ENCODE data around the gene WDR43.

DNA sequence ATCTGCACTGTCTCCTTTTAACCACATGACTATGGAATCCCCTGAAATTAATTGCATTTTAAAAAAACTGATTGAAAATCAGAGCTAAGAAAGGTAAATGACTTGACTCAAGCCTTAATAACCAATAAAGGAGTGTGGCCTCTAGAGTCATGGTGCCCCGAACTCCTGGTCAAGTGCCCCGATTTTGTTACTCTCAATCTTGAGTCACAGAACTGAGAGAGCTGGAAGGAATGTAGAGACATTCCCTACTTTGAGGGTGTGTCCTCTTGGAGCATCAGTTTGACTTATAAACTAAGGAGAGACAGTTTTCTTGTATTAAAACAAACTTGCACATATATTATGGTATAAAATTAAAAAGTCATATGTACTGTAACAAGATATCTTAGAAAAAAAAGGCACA, 2.4 kb downstream of the WDR43 start:
- TF ChIP-seq CTCF (IDR thresholded peaks at IDR 0.05; ENCODE audit: low read depth, low read length, missing input control) (no peak), GABPA (IDR thresholded peaks at IDR 0.05 in 1 of 2, conservative IDR thresholded peaks at IDR 0.05 in 1 of 2) (no peak), RAD21 (IDR thresholded peaks at IDR 0.05) (no peak), RXRA (IDR thresholded peaks at IDR 0.05) (no peak), EGR1 (IDR thresholded peaks at IDR 0.05; ENCODE audit: low read depth in 2 of 2) (no peak), NR2F2 (IDR thresholded peaks at IDR 0.05) (no peak)
- TF ChIP-seq, protein P1, sequence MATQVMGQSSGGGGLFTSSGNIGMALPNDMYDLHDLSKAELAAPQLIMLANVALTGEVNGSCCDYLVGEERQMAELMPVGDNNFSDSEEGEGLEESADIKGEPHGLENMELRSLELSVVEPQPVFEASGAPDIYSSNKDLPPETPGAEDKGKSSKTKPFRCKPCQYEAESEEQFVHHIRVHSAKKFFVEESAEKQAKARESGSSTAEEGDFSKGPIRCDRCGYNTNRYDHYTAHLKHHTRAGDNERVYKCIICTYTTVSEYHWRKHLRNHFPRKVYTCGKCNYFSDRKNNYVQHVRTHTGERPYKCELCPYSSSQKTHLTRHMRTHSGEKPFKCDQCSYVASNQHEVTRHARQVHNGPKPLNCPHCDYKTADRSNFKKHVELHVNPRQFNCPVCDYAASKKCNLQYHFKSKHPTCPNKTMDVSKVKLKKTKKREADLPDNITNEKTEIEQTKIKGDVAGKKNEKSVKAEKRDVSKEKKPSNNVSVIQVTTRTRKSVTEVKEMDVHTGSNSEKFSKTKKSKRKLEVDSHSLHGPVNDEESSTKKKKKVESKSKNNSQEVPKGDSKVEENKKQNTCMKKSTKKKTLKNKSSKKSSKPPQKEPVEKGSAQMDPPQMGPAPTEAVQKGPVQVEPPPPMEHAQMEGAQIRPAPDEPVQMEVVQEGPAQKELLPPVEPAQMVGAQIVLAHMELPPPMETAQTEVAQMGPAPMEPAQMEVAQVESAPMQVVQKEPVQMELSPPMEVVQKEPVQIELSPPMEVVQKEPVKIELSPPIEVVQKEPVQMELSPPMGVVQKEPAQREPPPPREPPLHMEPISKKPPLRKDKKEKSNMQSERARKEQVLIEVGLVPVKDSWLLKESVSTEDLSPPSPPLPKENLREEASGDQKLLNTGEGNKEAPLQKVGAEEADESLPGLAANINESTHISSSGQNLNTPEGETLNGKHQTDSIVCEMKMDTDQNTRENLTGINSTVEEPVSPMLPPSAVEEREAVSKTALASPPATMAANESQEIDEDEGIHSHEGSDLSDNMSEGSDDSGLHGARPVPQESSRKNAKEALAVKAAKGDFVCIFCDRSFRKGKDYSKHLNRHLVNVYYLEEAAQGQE (IDR thresholded peaks at IDR 0.05) = no peak

Measured in liver (tissue), 3 donors.